NCI-H146 treated with DMSO at 0.1 percent for 48 hours (cell line): Measurements from ENCODE around the gene LGR4.
A peak's percentile ranks its signal among the peaks of the same experiment; 100 is the strongest.
"Not testable (repeated sequence)": the region's sequence is repeated elsewhere in the genome, so short reads cannot be mapped to it uniquely, and the experiment has no call there.

ENCODE experiments used
- DNase-seq: peaks from one replicate; lab custom pipeline; 2025; ENCODE audit not compliant: unreplicated experiment; lab: John Stamatoyannopoulos, UW

The LGR4 gene

GRCh38 chr11:27460158-27460978 lies 12.2 kb downstream of the LGR4 start:
- peak; percentile 52 for DNase-seq

- DNase-seq: no peak
These were observed 13.4 kb downstream of the LGR4 start for GRCh38 chr11:27459191-27459590.

- no peak for DNase-seq
These were observed 14.4 kb downstream of the LGR4 start for GRCh38 chr11:27458182-27458581.

GRCh38 chr11:27456795-27457329 lies 15.7 kb downstream of the LGR4 start:
- DNase-seq: peak; percentile 46

- no peak for DNase-seq
These were observed 16.3 kb downstream of the LGR4 start for GRCh38 chr11:27456140-27456794.

- DNase-seq: no peak
These were observed 16.9 kb downstream of the LGR4 start for GRCh38 chr11:27455667-27456066.

- no peak for DNase-seq
These were observed 18.9 kb downstream of the LGR4 start for GRCh38 chr11:27453701-27454100.

- DNase-seq: no peak
These were observed 20.4 kb downstream of the LGR4 start for GRCh38 chr11:27452147-27452546.

- DNase-seq: no peak
These were observed 21.2 kb downstream of the LGR4 start for GRCh38 chr11:27451244-27451965.

- not testable (repeated sequence) for DNase-seq
These were observed 24.4 kb downstream of the LGR4 start for GRCh38 chr11:27448184-27448540.

GRCh38 chr11:27447288-27448183 lies 25.1 kb downstream of the LGR4 start:
- no peak for DNase-seq

- no peak for DNase-seq
These were observed 27.0 kb downstream of the LGR4 start for GRCh38 chr11:27445625-27446024.

- peak; percentile 96 for DNase-seq
These were observed 27.8 kb downstream of the LGR4 start for GRCh38 chr11:27444801-27445215.

- DNase-seq: peak; percentile 99
These were observed 28.7 kb downstream of the LGR4 start for GRCh38 chr11:27443746-27444507.

- peak; percentile 53 for DNase-seq
These were observed 29.4 kb downstream of the LGR4 start for GRCh38 chr11:27443227-27443626.

- peak; percentile 16 for DNase-seq
These were observed 32.5 kb downstream of the LGR4 start for GRCh38 chr11:27440090-27440489.

GRCh38 chr11:27438595-27438981 lies 34.0 kb downstream of the LGR4 start:
- DNase-seq: no peak

- no peak for DNase-seq
These were observed 34.6 kb downstream of the LGR4 start for GRCh38 chr11:27437829-27438594.

GRCh38 chr11:27436916-27437315 lies 35.7 kb downstream of the LGR4 start:
- DNase-seq: no peak
